Inflammatory macrophage treated with lipopolysaccharide for 1 hour (primary cell): ENCODE data around the gene MOSPD3.
"Not testable (repeated sequence)": the region's sequence is repeated elsewhere in the genome, so short reads cannot be mapped to it uniquely, and the experiment has no call there.

Source experiments
- DNase-seq, 2 donors: peaks; one replicate each; pipeline ENCODE4 v3.0.0-alpha.2; 2020 to 2022

Gene MOSPD3, protein sequence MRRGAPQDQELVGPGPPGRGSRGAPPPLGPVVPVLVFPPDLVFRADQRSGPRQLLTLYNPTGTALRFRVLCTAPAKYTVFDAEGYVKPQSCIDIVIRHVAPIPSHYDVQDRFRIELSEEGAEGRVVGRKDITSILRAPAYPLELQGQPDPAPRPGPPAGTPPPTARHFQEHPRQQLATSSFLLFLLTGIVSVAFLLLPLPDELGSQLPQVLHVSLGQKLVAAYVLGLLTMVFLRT

DNA sequence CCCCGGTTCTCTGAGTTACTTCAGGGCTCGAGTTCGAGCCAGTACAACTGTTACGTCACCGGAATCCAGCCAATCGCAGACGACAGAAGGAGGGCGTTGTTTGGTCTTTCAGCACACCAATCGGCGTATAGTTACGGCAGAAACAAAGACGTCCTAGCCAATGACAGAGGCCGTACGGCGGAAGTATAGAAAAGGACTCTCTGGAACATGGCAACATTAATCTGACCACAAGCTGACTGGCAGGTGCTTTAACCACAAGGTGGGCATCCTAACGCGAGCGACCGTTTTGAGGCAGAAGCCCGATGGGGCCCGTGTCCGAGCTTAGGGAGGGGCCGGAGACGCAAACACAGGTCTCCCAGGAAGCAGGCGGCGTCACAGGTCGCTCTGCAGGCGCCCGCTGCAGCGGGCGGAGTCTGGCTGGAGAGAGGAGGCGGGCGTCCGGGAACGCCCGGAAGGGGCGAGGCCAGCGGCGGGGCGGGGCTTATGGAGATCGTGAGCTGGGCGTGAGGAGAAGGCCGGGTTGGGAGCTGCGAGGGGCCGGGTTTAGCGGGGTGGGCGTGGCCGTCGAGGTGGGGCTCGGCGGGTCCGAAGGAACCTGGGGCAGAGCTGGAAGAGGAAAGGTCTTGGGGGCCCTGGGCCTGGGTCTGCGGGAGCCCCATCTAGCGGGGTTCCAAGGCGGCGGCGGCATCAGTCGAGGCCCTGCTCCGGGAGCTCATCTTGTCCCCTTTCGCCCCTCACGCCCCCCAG lies at the start of gene MOSPD3:
MOSPD3 (plus strand) TSS at position 558 of the 747 bp plus-strand sequence. CDS start 252 bp downstream, outside the sequence.
- DNase-seq = peak; percentile 98 to 99

DNA sequence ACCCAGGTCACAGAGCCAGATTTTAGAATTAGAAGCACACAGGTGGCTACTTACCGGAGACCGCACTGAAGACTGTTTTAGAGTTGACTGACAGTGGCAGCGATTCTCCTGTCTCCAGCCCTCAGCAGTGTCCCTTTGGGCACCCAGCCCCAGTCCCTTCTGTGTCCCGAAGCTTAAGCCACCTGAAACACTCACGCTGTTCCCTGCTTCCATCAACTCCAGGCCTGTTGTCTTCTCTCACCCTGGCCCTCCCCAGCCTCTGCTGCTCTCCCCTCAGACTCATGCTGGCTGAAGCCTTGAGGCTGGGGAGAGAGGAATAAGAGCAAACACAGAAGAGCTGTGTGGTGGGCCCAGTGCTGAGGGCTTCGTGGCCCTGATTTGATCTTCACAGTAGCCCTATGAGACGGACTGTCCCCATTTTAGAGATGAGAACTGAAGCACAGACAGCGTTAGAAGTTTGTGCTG lies 49.2 kb upstream of the MOSPD3 start:
- no peak for DNase-seq

DNA sequence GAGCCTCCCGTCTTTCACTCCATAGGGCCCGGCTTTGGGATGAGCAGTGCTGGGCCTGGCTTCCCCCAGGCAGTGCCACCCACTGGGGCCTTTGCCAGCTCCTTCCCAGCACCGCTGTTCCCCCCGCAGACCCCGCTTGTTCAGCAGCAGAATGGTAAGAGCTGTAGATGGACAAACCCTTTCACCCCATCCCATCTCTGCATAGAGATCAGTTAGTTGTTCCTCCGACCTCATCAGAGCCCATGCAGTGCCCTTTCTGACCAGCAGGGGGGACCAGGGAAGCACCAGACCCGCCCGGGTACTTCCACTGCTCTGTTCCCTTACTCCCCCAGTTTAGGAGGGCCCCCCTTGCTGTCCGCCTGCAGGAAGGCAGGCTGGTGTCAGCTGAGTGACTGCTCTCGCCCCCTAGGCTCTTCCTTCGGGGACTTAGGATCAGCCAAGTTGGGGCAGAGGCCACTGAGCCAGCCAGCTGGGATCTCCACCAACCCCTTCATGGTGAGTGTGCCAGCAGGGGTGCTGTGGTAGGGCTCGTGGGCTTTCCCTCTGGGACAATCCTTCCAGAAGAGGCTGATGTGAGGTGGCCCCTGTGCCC lies 48.4 kb upstream of the MOSPD3 start:
- DNase-seq = peak; percentile 46 to 93

DNA sequence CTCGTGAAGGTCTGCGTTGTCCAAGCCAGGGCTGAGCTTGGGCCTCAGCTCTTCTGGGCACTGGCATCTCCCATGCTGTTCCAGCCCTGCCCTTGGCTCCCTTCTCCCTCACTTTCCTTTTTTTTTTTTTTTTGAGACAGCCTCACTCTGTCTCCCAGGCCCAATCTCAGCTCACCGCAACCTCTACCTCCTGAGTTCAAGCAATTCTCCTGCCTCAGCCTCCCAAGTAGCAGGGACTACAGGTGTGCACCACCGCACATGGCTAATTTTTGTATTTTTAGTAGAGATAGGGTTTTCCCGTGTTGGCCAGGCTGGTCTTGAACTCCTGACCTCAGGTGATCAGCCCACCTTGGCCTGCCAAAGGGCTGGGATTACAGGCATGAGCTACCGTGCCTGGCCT lies 47.9 kb upstream of the MOSPD3 start:
- DNase-seq = not testable (repeated sequence)

DNA sequence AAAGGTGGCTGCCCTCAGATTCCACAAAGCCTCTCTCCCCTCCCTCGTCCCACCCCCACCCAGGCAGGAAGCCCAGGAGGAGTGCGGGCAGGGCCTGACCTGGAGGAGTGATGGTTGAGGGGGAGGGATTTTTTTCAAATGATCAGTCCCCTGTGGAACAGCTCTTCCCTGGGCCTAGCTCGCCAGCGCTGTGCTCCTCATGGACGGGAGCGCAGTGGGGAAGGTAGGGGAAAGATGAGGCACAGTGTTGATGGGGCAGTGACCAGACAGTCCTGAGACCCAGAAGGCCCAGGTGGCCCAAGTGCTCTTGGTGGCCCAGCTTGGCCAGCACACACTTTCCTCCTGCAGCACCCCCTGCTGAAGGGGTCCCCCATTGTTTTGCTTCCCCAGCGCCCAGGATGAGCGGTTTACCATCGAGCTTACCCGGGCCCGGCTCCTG lies 47.2 kb upstream of the MOSPD3 start:
- DNase-seq = no peak

DNA sequence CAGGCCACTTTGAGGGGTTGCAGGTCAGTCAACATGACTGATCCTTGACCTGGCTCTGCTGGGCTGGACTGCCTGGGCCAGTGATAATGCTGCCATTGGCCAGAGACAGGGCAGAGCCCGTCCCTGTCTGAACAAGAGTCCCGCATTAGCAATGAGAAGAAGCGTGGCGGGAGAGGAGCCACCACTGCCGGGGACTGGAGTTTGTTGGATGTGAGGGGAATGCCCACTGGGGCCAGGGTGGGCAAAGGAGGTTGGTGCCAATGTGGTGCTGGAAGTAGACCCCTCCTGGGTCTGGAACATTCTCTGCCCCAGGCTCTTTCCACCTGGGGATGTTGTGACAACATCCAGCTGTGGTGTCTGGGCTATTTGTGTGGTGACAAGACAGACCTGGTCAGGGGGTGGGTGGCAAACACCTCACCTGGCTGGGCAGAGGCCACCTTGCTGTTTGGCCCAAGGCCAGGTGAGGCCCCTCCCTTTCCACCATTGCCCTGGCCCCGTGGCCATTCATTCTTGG lies 46.3 kb upstream of the MOSPD3 start:
- DNase-seq = no peak

DNA sequence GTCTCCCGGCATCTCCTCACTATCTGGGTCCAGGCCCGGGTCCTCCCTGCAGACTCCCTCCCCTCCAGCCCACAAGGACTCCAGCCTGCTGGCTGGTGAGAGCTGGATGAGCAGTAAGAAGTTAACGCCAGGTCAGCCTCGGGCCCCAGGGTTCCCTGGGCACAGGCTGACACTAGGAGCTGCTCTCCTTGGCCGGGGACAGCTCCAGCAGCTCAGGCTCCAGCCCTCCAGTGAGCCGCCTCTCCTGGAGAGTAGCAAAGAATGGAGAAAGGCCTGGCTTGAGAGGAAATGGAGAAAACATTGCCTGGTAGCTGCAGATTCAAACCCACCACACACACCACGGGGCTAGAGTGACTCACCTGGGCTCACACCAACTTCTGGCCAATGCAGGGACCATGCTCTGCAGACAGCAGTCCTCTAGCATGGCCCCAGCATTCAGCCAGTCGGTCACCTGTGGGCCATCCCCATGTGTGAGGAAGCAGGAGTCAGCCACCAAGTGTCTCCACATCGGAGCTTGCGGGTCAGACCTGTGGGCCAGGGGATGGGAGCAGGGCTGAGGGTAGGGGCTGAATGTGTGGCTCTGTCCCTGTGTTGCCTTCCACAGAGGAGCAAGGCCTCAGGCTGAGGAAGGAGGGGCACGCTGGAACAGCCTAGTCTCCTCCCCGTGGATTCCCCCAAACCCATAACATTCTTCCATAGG lies 45.2 kb upstream of the MOSPD3 start:
- DNase-seq = no peak

DNA sequence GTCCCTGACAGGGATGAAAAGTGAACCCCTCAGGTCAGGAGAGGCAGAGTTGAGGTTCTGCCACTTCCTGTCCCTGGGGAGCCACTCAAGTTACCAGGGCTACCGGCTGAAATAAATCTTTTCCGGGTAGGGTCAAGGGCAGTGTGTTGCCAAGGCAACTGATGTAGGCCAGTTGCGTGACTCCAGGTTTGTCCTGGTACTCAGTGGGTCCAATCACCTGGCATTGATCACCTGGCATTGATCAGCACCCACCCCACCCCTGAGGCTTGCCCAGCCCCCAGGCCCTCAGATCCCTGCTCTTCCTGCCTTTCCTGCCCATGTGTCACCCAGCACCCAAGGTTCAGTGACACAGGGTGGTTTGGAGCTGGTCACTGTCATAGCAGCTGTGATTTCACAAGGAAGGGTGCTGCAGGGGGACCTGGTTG lies 44.6 kb upstream of the MOSPD3 start:
- DNase-seq = no peak

DNA sequence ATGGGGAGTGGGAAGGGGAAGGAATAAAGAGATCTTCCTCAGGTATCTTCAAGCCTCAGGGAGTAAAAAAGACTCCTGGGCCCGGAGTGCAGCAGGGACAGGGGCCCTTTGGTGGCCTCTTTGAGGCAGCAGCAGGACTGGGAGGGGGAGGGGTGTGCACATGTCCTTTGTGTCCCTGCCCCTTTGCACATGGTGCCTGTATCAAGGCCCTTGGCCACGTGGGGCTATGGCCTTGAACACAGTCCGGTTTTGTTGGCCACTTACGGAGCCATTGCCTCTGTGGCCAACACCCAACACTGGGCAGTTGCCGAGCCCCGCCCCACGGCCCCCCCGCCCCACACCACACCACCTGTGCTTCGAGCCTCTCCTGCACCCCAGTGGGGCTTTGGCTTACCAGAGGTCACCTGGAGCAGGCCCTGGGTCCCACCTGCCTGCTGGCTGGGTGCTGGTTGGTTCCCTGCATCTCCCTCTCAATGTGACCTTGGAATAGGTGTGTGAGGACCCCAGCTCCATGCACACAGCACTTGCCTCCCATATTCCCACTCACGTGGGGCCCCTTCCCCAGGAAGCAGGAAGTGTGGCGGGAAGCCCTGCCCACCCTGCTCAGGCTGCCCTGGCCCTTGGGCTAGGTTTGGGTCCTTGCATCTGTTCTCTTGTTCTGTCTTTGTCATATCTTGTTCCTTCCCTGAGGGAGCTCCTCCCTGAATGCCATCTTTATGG lies 44.0 kb upstream of the MOSPD3 start:
- DNase-seq = no peak

DNA sequence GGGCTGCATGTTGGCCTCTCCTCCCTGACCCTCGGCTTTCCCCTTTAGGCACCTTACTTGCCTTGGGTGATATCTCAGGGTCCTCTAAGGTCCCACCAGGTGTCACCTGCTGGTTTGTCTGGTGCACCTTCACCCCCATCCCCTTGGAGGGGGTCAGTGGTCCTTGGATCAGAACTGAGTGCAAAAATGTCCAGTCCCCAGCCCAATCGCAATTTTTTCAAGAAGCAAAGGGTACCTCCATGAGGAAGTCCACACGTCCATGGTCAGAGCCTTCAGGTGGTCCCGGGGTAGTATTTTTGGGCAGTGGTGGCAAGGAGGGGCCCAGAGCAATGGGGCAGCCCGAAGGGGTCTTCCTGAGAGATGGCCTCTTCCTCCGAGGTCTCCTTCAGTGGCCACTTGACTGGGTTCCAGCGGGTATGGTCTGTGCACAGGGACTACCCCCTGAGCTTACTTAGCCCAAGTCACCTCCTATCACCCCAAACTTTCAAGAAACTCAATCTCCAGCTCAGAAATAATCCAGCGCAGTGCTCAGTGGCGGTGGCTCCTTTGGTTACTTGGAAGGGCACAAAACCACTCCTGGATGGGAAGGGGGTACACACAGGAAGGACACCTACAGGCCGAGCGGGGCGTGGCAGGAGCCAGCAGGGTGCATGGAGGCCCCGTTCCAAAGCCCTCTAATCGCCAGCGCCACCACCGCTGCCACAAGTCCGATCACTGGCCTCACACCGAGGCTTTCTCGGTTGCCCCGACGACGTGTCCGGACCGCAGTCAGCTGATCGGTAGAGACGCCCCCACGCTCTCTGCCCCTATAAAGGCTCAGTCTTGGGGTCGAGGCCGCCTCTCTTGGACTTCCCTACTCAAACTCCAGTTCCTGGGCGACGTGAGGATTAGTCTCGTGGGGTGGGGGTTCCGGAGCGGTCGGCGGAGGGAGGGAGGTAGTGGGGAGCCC lies 43.2 kb upstream of the MOSPD3 start:
- peak; percentile 44 to 57 for DNase-seq

DNA sequence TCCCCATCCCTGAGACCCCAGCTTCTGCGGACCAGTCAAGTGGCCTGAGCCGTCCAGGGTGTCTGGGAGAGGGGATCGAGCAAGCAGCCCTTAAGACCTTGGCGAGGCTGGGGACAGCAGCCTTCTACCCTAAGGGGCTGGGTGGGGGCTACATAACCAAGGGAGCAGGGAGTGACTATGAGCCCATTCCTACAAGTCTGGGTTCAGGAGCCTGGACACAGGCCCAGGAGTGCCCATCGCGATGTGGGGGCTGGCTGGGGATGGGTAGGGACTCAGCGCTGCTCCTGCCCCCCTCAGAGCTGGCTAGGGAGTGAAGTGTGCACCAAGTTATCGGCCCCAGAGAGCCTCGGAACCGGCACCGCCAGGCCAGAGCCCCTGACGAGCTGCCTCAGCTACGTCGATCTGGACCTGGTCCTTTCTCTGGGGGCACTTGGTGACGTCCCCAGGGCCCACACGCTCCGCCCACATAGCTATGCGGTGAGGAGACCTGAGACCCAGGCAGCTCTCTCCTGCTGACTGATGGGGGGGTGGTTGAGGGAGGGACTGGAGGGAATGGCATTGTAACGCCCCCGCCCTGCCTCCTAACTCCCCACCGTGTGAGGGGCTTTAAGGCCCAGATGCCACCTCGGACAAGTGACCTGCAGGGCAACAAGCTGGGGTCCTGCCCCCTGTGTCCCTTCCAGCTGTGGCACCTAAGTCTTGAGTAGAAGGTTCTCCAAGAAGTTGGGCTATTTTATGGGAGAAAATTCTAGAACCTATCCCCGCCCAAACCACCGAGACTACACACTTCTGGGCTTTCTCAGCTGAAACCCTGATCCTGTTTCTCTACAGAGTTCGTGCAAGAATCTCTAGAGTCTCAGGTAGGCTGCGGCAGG lies 41.1 kb upstream of the MOSPD3 start:
- no peak for DNase-seq

DNA sequence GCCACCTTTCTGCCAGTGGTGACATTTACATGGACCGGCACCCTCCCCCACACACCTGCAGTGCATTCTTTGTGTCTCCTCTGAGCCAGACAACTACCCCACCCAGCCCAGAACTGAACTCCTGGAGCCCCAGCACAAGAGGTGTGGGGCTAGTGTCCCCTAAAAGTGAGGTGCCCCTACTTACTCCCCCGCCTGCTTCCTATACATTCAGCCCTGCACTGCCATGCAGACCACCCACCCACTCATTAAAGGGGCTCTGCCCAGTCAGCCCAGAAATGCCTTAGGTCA lies 40.6 kb upstream of the MOSPD3 start:
- no peak for DNase-seq

DNA sequence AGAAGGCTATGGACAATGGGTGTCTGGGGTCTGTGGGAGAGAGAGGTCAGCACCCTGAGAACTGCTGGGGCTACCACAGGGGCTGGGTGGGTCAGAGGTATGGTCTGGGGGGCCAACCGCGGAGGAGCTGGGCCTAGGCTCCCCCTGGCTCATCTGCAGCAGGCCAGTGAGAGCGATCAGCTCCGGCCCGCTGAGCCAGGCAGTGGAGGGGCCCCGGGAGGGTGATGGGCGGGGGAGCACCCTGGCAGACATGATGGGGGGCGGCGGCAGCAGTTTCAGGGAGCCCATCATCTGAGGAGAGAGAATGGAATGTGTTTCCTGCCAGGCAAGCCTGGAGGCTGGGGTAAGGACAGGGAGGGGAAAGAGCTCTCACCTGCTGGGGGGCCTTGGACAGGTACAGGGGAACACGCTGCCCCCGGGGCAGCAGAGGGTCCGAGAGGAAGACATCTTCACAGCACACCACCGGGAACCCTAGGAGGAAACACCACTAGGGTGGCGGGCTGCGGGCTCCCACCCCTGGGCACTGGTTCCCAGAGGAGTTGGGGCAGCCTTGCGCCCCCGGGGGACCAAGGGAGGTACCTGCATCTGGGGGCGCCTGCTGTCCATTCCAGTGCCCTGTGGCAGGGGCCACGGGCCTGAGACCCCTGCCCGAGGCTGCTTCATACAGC lies 39.9 kb upstream of the MOSPD3 start:
- no peak for DNase-seq

DNA sequence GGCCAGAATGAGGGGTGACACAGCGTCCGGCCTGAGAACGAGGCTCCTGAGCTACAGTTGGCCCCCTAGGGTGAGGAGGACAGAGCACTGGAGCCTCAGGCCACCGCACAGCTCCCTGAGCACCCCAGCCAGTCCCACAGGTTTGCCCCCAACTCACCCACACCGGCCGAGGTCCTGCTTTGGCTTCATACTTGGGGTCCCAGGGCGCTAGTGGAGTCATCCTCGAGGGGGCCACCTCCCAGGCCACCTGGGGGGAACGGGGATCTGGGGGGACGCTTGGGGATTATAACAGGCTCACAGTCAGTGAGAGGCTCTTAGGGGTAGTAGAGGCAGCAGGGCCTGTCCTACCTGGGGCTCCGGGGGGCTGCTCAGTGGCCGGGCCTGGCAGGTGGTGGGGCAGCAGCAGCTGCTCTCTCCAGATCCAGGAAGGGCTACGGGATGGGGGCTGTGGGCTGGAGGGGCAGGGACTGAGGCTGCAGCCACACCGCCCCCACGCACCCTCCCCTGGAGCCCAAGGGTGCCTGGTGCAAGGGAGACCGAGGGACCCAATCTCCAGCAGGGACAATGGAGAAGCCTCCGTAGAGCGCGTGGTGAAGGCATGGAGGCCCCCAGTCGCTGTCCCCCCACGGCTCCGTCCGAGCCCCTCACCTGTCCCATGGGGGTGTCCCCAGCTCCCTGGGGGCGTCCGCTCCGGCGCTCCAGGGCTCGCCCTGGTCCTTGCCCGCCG lies 39.2 kb upstream of the MOSPD3 start:
- no peak for DNase-seq

DNA sequence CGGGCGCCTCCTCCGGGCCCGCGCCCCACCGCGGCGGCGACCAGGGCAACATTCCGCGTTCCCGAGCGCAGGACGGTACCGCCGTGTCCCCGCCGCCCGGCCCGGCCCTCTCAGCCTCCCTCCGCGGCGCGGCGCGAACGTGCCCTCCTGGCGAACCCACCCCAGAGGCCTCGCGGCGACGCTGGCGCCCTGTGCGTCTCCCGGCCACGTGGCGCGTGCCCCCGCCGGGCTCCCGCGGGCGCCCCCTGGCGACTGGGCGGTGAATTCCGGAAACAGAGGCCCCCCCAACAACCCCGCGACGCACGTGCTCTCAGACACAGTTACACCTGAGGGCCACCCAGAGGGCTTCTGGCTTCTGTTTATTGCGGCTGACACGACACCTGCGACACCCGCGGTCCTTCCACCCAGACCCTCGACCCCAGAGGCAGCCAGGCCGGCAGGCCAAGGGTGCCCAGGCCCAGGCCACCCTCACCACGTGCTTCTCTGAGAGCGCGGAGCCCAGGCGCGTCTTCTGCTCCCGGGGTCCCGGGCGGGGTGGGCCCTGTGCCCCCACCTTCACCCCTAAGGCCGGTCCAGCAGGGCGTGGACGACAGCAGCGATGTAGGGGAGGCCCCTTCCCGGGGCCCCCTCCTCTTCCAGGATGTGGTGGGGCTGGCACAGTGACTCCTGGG lies 38.5 kb upstream of the MOSPD3 start, which contains the start of gene SAP25:
SAP25 (minus strand) TSS at position 210 of the 671 bp plus-strand sequence; CDS start at position 52, 158 bp downstream.
- no peak for DNase-seq

DNA sequence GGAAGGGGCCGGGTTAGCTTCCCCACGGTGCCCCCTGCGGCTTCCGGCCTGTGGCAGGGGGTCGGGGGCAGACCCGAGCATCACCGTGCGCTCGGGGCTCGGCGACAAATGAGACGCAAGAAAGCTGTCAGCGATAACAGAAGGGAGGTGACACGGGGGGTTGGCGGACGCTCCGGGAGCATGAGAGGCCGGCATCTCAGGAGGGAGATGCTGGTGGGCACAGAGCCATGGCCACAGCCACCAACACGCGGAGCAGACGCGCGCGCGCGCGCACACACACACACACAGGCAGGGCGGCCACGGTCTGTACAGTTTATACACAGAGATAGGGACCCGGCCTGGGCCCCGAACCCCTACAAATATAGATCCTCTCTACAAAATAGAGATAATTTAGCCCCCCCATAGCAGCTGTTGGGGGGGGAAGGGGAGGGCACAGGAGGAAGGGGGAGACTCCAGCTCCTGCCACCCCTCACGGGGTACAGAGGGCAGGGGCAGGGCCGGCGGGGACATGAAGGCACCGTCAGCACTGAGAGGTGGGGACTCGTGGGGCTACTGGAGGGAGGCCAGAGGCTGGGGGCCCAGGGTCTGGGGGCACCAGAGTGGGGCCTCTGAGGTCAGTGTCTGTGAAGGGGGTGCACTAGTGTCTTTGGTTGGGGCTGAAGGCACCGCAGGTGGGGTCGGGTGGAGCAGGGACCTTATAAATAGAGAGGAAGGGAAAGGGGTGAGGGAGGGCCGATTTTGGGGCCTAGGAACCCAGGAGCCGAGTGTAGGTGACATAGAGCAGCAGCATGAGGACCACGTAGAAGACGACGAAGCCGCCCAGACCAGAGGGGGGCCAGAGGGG lies 37.8 kb upstream of the MOSPD3 start:
- no peak for DNase-seq

DNA sequence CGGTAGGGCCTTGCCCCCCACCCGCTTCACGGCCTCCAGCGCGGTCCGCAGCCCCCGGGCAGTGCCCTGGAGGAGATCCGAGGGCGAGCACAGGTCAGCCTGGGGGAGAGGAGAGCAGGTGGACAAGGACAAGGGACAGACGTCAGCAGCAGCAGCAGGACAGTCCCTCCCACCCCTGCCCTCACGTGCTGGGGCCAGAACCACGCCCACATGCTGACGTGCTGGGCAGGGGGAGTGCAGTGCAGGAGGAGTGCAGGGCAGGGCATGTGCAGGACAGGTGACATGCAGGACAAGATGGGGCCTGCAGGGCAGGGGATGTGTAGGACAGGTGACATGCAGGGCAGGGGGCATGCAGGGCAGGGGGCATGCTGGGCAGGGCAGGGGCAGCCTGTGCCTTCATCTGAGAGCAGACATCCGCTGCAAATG lies 37.1 kb upstream of the MOSPD3 start:
- no peak for DNase-seq
